Skin epidermis (tissue), 12 donors: ENCODE data around the gene IER3IP1.
"Not testable (repeated sequence)": the region's sequence is repeated elsewhere in the genome, so short reads cannot be mapped to it uniquely, and the experiment has no call there.

Experiments
- H3K27ac ChIP-seq, 21 experiments: fragments of 200-600 bp; sonication (generic) in 11 of 21; one replicate each; pipeline ENCODE4 v1.5.0; 2020; ENCODE audit warnings: mild to moderate bottlenecking in 3 of 21, inconsistent platforms in 2 of 21, moderate library complexity in 2 of 21
- H3K4me3 ChIP-seq, 7 experiments: fragments of 200-600 bp; sonication (generic) in 2 of 7; one replicate each; pipeline ENCODE4 v1.5.0; 2020; ENCODE audit warnings: inconsistent platforms in 2 of 7, mild to moderate bottlenecking in 2 of 7, moderate library complexity in 1 of 7

IER3IP1 gene

DNA sequence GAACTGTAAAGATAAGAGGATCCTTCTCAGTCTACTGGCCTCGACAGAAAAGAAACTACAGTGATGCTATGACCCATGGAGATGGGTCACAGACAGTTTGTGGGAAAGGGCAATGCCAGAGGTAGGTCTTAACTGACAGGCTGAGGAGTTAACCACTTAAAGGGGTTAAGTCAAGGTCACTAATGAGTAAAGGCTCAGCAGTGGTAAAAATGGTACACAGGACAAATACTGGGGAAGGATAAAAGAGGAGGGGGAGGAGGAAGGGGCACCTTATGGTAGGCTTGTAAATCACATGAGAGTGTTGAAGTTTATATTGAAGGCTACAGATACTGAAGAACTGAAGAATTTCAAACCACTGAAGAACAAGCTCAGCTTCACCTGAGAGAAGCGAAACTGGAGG, 9.9 kb downstream of the IER3IP1 start:
- Histone ChIP-seq H3K4me3 (no peak overlapping the region), H3K27ac (no peak overlapping the region)

DNA sequence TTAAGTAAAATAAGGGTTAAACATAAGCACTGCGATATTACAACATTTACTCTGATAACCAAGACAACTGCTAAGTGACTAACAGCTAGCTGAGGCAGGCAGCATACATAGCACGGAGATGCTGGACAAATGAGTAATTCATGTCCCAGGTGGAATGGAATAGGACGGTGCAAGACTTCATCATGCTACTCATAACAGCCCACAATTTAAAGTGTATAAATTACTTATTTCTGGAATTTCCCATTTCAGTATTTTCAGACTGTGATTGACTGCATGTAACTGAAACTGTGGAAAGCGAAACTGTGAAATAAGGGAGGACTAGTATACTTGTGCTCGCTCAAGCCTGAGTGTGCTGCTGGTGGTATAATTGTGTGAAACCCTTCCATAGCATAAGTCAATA, 12.9 kb downstream of the IER3IP1 start:
- Histone ChIP-seq H3K27ac (no peak overlapping the region), H3K4me3 (no peak overlapping the region)

DNA sequence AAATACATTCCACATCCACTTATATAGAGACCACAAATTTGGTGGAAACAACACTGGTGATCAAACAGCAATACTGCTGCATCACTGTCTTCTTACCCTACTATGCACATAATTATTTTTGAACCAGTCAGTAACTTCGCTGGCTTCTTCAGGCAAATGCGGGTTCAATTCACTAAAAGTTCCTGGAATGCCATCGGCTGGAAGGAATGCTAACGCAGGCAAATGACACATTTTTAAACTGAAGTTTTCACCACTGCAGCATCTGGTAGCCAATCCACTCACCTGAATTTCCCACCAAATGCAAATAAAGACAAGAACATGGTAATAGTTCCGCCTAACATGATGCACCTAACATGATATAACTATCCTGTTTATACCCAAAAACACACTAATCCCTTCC, 15.9 kb downstream of the IER3IP1 start:
- Histone ChIP-seq H3K4me3 (no peak overlapping the region), H3K27ac (no peak overlapping the region)

DNA sequence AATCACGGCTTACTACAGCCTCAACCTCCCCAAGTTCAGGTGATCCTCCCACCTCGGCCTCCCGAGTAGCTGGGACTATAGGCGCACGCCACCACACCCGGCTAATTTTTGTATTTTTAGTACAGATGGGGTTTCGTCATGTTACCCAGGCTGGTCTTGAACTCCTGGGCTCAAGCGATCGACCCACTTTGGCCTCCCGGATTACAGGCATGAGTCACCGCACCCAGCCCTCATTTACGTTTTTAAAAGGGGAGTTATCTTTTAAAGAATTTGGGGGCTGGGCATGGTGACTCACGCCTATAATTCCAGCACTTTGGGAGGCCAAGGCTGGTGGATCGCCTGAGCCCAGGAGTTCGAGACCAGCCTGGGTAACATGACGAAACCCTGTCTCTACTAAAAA, 17.8 kb downstream of the IER3IP1 start:
- not testable (repeated sequence) for H3K4me3 ChIP-seq, H3K27ac ChIP-seq

DNA sequence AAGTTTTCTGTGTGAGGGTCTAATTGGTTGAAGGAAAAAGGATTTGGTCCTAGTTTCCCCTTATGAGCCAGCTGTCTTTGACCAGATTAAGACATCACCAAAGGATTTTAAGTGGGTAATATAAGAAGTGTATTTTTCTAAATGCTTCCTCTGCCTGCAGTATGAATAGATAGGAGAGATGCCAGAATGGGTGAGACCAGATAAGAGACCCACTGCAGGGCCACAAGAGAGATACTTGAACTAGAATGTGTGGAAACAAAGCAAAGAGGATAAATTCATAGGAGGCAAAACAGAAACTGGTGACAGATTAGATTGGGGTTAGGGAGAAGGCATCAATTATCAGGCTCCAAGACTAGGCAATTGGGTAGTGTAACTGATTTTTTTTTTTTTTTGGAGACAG, 24.7 kb downstream of the IER3IP1 start:
- peak overlapping the region in 10 of 21 experiments; percentile 87 to 99 (median 92) for H3K27ac ChIP-seq
- H3K4me3 ChIP-seq = peak overlapping the region in 1 of 7 experiments; percentile 61

DNA sequence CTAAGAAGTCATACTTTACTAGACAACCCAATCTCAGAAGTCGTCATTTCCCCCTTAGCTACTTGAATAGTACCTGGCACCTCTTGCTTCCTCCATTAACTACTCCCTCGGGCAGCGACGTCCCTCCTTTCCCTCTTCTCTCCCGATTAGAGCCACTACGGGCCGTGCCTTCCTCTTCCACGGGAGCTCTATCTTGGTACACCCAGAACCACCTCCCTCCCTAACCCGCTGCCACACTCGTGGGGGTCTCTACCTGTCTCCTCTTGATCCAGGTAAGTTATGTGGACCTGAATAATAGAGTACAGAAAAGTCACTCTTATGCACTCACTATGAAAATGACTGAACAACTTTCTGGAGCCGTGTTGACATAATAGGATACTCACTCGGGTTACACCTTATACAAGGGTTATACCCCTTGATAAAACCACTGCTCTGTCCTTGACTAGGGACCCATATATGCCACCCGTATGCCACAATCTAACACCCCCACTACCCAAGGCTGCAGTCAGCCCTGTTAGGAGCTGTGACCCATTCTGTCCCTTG, 25.3 kb downstream of the IER3IP1 start:
- peak overlapping the region; percentile 29 to 99 (median 91) for H3K27ac ChIP-seq
- H3K4me3 ChIP-seq = peak overlapping the region; percentile 61 to 90 (median 71)

DNA sequence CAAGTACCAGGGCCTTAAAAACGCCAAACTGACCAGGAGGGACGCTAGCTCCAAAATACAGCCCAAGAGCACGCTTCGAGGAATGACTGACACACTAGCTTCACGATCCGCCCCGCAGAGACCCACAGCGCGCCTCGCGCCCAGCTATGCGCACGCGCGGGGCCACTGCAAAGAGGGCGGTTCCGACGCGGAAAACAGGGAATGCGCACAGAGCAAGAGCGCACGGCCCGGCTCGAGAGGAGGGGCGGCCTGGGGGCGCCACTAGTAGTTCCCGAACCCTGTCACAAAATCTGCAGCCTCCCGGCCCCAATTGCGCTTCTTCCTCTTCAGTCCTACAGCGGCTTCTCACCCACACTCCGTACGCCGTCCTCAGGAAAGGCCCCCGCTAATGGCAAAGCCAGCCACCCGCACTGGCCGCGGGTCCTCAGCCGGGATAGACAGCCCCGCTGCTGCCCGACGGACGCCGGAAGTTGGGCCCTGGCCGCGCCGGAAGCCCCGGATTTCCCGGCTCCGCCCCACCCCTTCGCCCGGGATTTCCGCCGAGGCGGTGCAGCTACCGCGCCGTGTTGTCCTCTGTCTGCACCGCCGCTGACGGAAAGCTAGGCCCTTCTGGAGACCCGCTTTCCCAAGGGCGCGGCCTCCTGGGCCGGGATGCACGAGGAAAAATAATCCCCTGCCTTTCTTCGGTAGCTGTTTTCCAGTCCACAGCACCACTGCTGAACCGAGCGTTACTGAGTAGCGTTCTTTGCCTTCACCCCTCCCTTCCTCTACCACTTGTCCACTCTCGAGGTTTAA, 25.9 kb downstream of the IER3IP1 start, which contains the start of gene HDHD2:
Gene HDHD2, minus strand, starts transcription at position 472 of the 795 bp plus-strand sequence. CDS start 14,061 bp downstream, outside the sequence.
- H3K4me3 ChIP-seq = peak within 1 kb of the TSS; percentile 61 to 90 (median 71)
- peak within 1 kb of the TSS; percentile 60 to 99 (median 91) for H3K27ac ChIP-seq

DNA sequence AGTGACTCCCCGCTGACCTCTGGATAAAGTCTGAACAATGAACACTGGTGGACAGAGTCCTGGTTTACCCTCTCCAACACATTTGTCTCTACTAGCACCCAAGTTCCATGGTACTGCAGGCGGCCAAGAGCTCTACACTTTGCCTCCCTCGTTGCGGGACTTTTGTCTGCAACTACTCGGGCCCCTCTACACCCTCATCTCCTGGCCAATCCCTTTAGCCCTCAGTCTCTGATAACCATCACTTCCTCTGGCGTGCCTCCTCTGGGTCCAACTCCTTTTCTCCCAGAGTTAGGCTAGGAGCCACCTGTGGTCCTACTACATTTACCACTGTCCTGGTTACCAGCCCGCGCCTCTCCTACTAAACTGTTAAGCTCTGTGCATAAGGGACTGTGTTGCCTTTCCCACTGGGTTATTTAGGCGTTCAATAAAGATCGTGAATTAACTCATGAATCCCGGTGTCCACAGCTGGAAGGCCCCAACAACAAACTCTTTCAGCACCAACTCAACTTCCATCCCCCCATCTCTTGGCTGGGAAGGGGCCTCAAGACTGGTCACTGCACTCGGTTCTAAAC, 26.6 kb downstream of the IER3IP1 start:
- peak overlapping the region; percentile 61 to 90 (median 71) for H3K4me3 ChIP-seq
- H3K27ac ChIP-seq = peak overlapping the region in 20 of 21 experiments; percentile 87 to 99 (median 92)

DNA sequence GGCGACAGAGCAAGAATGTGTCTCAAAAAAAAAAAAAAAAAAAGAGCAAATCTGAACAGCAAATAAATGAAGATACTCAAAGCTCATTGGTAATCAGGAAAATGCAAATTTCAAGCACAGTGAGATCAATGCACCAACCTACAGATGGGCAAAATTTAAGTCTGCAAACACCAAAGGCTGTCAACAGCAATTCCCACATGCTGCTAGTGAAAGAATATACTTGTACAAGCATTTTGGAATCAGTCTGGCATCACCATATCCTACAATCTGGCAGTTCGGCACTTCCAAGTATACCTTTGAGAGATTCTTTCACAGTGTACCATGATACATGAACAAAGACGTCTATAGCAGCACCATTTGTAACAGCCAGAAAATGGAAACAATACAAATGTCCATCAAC, 30.0 kb downstream of the IER3IP1 start:
- Histone ChIP-seq H3K4me3 (no peak overlapping the region), H3K27ac (no peak overlapping the region)

DNA sequence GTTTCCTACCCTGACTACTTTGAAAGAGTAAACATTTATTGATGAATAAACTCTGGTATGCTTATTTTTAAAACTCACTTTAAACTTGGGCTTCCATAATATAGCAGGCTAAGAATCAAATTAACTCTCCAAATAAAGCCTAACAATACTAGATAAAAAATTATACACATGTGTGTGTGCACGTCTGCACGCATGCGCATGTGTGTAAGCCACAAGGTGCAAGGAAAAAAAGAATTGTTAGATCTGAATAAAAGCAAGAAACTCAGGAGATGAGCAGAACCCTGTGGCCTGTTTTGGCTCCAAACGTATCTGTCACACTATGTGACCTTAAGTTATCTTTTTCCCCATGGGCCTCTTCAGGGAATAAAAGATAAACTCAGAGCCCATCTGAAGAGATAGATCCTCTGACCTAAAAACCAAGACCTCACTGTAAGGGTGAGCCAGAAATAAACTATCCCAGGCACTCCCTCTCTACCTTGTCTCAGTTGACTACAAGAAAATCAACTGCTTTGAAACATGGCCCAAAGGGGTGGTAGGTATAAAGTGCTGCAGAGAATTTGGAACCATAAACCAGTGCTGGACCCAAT, 32.2 kb downstream of the IER3IP1 start:
- Histone ChIP-seq H3K27ac (no peak overlapping the region), H3K4me3 (no peak overlapping the region)

DNA sequence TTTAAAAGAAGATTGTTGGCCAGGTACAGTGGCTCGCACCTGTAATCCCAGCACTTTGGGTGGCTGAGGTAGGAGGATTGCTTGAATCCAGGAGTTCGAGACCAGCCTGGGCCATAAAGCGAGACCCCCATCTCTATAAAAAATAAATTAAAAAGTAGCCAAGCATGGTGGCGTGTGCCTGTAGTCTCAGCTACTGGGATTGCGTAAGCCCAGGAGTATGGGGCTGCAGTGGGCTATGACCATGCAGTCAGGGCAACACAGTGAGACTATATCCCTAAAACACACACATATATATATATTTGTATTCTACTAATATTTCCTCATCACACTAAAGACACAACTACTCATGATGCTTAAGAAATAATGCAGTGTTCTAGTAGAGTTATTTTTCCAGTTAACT, 33.0 kb downstream of the IER3IP1 start:
- H3K27ac ChIP-seq = no peak overlapping the region
- H3K4me3 ChIP-seq = no peak overlapping the region

DNA sequence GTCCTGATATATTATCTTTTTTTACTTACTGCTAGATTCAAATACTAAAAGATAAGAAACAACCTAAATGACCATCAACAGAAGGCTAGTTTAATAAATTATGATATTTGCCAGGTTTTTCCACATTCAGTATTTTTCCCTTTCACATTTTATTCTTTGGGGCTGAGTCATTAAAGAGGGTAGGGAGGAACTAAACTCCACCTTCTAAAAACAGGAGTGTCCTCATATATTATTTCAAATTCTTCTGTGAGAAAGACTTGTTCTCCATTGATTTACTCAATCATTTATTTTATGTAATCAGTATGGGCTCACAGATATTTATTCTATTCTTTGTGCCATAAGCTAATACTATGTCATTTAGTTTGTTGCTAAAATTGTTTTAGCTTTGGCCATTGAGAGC, 34.9 kb downstream of the IER3IP1 start:
- H3K27ac ChIP-seq = no peak overlapping the region
- no peak overlapping the region for H3K4me3 ChIP-seq

DNA sequence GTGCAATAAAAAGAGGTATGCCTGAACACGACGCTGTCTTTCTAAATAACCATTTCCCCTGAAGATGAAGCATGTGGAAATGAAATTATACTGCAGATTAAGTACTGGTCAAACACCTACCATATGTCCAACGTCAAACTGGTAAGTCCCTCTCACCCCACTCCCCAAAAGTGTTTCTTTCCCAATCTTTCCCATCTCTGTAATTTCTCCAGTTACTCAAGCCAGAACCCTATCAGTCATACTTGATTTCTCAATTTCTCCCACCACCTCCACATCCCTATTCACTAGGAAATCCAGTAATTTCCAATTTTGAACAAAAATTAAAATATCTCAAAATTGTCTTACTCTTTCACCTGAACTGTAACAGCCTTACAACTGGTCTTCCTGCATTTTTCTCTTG, 55.0 kb downstream of the IER3IP1 start:
- Histone ChIP-seq H3K27ac (no peak overlapping the region), H3K4me3 (no peak overlapping the region)

DNA sequence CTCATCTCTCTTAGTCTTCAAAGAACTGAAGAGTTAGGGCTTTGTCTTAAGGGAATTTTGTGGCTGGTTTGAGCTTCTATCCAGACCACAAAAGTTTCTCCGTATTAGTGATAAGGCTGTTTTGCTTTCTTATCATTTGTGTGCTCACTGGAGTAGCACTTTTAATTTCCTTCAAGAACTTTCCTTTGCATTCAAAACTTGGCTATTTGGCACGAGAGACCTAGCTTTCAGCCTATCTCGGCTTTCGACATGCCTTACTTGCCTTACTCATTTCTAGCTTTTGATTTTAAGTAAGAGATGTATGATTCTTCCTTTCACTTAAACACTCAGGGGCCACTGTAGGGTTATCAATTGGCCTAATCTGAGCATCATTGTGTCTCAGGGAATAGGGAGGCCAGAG, 55.7 kb downstream of the IER3IP1 start:
- Histone ChIP-seq H3K27ac (no peak overlapping the region), H3K4me3 (no peak overlapping the region)

DNA sequence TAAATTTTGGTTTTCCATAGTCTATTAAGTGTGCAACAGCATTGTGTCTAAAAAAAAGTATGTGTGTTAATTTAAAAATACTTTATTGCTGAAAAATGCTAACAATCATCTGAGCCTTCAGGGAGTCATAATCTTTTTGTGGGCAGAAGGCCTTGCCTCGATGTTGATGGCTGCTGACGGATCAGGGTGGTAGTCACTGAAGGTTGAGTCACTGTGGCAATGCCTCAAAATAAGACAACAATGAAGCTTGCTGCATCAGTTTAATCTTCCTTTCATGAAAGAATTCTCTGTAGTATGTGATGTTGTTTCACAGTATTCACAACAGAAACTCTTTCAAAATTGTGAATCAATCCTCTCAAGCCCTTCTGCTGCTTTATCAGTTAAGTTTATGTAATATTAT, 57.2 kb downstream of the IER3IP1 start:
- no peak overlapping the region for H3K27ac ChIP-seq
- H3K4me3 ChIP-seq = no peak overlapping the region

DNA sequence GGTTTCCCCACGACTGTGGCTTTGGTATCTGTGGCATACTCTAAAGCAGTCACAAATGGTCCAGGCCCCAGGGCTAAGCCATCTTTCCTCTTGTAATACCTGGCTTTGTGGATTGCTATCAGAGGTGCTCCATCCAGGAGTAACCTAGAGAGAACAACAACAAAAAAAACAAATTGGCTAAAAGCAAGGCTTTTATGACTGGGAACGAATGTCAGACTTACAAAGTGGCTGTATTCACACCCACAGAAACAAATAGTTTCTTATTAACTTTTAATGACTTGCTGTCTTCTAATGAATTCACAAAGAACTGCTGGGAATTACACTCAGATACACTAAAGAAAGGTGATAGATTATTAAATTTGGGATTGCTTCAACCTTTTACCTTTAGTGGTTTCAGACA, 61.0 kb downstream of the IER3IP1 start:
- H3K27ac ChIP-seq = no peak overlapping the region
- H3K4me3 ChIP-seq = no peak overlapping the region

DNA sequence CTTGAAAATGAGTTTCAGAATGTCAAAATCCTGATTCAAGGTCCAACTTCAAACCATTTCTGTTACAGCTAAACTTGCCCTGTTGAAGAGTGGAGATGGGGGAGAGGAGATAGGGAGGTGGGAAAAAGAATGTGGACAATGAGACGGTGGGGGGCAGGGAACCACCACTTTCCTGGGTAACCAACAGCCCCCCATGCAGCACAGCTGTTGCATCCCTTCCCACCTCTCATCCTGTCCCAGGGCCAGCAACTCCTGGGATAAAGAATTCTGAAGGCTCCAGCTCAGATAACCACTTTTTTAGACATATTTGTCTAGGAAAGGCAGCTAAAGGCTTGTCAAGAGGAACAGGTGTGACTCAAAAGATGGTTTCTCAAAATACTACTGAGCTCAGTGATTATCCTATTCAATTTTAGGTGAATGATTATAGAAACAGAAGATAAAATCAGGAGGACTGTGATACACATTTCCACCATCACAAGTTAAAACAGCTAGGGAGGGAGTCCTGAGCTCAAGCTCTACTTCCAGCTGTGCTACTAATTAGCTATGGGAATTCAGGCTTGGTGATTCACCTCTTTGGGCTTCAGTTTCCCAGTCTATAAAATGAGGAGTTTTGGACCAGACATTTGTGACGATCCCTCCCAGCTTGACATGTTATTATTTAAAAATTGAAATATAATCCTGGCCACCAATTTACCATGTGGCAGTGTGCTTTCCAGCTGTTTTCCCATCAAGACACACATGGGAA, 62.2 kb downstream of the IER3IP1 start:
- Histone ChIP-seq H3K27ac (no peak overlapping the region), H3K4me3 (no peak overlapping the region)

DNA sequence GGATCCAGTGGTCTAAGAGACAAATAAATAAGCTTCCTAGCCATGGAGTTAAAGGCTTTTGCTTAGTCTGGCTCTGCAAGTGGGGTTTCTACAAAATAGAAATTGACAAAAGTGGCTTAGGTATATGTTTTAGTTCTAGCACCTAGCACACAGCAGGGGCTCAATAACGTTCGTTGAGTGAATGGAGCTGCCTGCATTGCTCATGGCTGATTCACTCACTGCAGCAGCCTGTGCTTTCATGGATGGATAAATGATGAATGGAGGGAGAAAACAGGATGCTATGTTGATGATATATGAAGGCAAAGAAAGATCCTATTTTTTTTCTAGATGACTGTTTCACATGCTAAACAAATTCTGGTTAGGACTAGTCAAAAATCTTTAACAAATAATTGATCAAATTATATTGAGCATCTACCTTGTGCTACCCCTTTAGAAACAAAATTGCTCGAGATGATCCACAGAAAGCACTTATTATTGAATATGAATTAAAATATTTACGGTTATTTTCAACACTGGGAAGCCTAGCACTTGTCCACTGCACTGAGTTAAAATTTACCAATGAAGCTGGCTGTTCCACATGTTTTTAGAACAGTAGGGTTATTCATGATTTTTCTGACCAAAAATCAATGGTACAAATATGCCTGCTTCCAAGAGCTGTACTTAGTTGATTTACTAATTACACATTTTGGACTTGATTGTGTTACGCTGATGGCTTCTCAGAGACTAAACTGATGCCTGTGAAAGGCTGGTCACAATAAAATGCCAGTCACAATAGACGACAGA, 65.5 kb downstream of the IER3IP1 start:
- no peak overlapping the region for H3K4me3 ChIP-seq
- no peak overlapping the region for H3K27ac ChIP-seq

DNA sequence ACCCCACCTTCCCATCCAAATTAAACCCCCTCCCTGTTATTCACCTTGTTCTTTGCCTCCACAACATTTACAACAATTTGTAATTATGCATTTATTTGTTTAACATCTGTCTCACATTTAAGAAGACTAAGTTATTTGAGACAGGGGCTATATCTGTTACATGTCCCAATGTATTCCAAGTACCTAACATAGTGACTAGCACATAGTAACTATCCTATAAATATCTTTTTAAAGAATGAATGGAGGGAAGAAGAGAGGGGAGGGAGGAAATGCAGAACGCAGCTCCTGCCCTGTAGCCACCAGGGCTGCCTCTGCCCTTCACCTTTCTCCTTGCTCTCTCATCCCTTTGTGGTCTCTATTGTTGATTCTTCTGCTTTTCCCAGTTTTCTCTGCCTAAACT, 66.4 kb downstream of the IER3IP1 start:
- Histone ChIP-seq H3K27ac (no peak overlapping the region), H3K4me3 (no peak overlapping the region)
